Memory B cell (primary cell): ENCODE measurements around the gene ADRA2B.
A peak's percentile ranks its signal among the peaks of the same experiment; 100 is the strongest.
"Not testable (repeated sequence)": the region's sequence is repeated elsewhere in the genome, so short reads cannot be mapped to it uniquely, and the experiment has no call there.

Experiments used
- ATAC-seq: fragments of 150-1000 bp; cut with Tn5 transposase; 2 replicates; pipeline ENCODE4 v1.10.0; 2021; ENCODE audit warnings: low read depth, mild to moderate bottlenecking, moderate library complexity
- DNase-seq, 2 donors: peaks; one replicate each; pipeline ENCODE4 v3.0.0; 2022; ENCODE audit warnings: low spot score in 2 of 2
- H3K27ac Mint-ChIP-seq: one replicate; pipeline ENCODE4 v1.8.0; 2022; ENCODE audit warnings: mild to moderate bottlenecking, moderate library complexity, mixed read lengths
- H3K27me3 Mint-ChIP-seq: one replicate; pipeline ENCODE4 v1.8.0; 2022; ENCODE audit warnings: mixed read lengths
- H3K36me3 Mint-ChIP-seq: one replicate; pipeline ENCODE4 v1.8.0; 2022; ENCODE audit warnings: mild to moderate bottlenecking, mixed read lengths
- H3K4me1 Mint-ChIP-seq: one replicate; pipeline ENCODE4 v1.8.0; 2022; ENCODE audit warnings: mixed read lengths
- H3K4me3 Mint-ChIP-seq: one replicate; pipeline ENCODE4 v1.8.0; 2022; ENCODE audit warnings: mild to moderate bottlenecking, moderate library complexity, mixed read lengths
- H3K9me3 Mint-ChIP-seq: one replicate; pipeline ENCODE4 v1.8.0; 2022; ENCODE audit warnings: mixed read lengths

The ADRA2B gene

DNA sequence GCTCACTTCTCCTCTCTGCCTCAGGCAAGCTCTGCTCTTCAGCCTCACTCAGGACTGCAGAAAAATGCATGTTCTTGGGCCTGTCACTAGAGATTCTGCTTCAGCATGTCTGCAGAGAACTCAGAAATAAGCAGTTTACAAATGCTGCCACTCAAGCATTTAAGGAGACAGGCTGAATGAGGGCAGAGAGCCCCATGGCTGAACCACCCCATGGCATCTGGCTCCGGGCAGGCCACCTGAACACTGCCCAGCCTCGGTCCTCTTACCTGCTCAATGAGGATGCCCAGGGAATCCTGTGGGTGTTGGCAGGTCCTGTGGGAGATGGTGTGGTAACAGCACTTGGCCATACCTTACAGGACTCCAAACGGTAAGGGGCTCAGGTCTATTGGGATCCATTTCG lies 50.4 kb downstream of the ADRA2B start:
- H3K9me3 Mint-ChIP-seq, H3K27me3 Mint-ChIP-seq, H3K27ac Mint-ChIP-seq, H3K4me3 Mint-ChIP-seq, H3K4me1 Mint-ChIP-seq, H3K36me3 Mint-ChIP-seq, DNase-seq, ATAC-seq: not testable (repeated sequence)

DNA sequence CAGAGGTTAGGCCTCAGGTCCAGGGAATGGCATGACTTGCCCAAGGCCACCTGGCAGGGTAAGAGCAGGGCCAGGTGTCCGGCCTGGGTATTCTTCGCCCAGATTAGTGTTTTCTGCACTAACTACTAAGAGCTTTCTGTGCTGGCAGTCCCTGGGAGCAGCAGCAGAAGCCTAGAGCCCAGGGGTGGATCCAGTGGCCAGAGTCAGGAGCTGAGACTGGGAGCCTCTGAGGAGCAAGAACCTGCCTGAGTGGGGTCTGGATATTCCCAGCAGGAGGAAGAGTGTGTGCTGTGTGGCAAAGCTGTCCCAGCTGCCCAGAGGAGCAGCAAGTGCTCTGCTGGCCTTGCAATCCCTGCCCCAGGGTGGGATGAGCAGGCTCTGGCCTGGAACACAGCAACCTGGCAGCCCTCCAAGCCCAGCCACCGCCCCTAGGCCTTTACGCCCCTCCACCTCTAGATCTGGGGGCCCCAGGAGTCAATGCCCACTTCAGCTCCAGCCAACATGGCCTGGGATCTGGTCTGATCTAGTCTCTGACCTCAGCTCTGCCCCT lies 50.9 kb downstream of the ADRA2B start:
- ATAC-seq (no peak), DNase-seq (no peak)
- Mint-ChIP-seq H3K27ac (no peak overlapping the region), H3K9me3 (no peaks in the 10 kb centered on the region), H3K4me3 (no peak overlapping the region), H3K36me3 (no peaks in the 10 kb centered on the region), H3K27me3 (peaks cover 3% of the 10 kb centered on the region), H3K4me1 (no peaks in the 10 kb centered on the region)

DNA sequence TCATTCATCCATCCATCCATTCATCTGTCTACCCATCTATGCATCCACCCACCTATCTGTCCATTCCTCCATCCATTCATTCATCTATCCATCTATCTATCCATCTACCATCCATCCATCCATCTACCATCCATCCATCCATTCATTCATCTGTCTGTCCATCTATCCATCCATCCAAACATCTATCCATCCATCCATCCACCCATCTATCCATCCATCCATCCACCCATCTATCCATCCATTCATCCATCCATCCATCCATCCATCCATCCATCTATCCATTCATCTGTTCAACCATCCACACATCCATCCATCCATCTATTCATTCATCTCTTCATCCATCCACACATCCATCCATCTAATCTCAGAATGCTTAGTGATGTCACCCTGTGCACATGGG lies 51.6 kb downstream of the ADRA2B start:
- H3K27ac Mint-ChIP-seq, DNase-seq: not testable (repeated sequence)

DNA sequence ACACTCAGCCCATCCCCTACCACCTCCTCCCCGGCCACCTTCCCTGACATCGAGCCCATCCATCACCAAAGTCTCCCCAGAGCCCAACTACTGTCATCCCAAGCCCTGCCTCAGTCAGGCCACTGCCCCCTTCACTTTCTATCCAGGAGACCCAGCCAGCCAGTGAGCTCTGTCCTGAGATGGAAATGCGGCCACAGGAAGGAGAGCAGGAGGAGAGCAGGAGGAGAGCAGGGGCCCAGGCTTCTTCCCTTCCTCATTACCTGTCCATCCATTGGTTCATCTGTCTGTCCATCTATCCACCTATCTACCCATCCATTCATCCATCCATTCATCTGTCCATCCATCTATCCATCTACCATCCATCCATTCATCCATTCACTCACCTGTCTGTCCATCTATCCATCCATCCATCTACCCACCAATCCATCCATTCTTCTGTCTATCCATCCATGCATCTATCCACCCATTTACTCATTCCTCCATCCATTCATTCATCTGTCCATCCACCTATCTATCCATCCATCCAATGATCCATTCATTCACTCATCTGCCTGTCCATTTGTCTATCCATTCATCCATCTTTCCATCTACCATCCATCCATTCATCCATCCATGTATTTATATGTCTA lies 52.2 kb downstream of the ADRA2B start:
- H3K27ac Mint-ChIP-seq, H3K9me3 Mint-ChIP-seq, H3K27me3 Mint-ChIP-seq, ATAC-seq, H3K4me1 Mint-ChIP-seq, H3K4me3 Mint-ChIP-seq, DNase-seq, H3K36me3 Mint-ChIP-seq: not testable (repeated sequence)

More for the DNA sequence above, 51.6 kb downstream of the ADRA2B start:
- not testable (repeated sequence) for H3K27me3 Mint-ChIP-seq, H3K36me3 Mint-ChIP-seq, ATAC-seq, H3K9me3 Mint-ChIP-seq, H3K4me1 Mint-ChIP-seq, H3K4me3 Mint-ChIP-seq

DNA sequence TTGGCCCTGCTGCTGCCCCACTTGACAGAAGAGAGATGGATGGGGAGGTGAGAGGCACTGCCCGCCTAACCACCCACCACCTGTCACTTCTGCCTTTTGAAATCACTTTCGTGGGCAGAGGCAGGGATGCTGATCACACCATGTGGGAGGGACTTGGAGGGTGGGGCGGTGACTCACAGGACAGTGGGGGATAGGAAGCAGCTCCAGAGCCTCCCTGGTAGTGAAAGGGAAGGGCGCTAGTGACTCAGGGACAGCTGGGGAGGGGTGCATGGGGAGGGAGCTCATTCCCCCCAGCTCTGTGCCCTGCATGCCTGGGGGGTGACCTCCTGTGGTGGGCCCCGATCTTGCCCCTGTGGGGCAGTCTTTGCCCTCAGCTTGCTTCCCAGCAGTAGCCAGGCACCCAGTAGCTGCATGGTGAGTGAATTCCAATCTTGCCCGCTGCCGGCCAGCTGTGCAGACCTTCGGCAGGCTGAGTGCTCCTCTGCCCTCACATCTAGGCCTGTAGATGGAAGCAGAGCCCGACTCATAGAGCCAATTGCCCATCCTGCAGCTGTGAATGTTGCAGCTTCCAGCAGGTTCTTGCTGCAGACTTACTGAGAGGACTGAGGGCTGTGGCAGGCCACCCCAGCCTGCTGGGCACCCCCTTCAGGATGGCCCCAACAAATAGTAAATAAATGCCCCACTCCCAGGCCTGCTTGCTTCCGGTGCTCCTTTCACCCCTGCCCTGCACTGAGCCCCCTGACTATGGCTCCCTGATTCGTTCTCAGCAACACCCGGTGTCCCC lies 53.1 kb downstream of the ADRA2B start:
- not testable (repeated sequence) for H3K27me3 Mint-ChIP-seq, DNase-seq

More for the DNA sequence above, 53.1 kb downstream of the ADRA2B start:
- H3K27ac Mint-ChIP-seq, H3K4me3 Mint-ChIP-seq, H3K36me3 Mint-ChIP-seq, H3K4me1 Mint-ChIP-seq, H3K9me3 Mint-ChIP-seq: not testable (repeated sequence)
- ATAC-seq: peak; percentile 85
